Activated CD4-positive, alpha-beta T cell treated with anti-CD3 and anti-CD28 coated beads, Interleukin-2, amount 50 U/mL, for 4 hours (primary cell): Measurements from ENCODE around the gene KIZ.

ENCODE experiments used
- DNase-seq, 2 experiments: peaks; one replicate each; pipeline ENCODE4 v3.0.0-alpha.2; 2020

Gene KIZ

DNA sequence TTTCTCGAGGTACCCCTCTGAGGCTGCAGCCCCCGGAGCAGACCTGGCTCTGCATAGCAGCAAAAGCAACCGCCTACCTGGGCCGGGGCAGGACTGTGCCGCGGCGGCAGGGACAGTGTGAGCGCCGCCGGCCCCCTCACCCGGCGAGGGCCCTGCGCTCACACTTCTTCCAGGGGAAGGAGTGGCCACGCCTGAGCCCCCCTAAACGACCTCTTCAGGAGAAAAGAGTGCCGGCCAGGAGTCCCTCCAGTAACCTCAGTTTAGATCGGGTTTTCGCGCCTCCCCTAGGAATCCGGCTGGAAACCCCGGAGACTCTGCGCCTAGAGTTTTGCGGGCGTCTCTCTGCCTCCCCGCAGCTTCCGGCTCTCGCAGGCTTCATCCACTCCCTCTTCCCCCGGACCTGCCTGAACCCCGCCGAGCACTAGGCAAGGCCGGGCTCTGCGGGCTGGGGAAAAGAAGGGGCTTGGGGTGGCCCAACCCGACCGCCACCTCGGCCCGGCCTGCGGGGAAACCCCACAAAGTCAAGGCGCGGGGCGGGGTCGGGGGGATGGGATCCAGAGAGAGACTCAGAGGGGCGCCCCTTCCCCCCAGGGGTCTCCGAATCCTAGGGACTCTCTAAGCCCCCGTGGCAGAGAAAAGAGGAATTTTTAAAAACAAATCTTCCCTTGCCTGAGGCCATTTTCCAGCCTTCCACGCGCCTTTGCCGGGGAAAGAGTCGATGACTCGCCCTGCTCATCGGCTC, 20.3 kb upstream of the KIZ start:
- DNase-seq = no peak

DNA sequence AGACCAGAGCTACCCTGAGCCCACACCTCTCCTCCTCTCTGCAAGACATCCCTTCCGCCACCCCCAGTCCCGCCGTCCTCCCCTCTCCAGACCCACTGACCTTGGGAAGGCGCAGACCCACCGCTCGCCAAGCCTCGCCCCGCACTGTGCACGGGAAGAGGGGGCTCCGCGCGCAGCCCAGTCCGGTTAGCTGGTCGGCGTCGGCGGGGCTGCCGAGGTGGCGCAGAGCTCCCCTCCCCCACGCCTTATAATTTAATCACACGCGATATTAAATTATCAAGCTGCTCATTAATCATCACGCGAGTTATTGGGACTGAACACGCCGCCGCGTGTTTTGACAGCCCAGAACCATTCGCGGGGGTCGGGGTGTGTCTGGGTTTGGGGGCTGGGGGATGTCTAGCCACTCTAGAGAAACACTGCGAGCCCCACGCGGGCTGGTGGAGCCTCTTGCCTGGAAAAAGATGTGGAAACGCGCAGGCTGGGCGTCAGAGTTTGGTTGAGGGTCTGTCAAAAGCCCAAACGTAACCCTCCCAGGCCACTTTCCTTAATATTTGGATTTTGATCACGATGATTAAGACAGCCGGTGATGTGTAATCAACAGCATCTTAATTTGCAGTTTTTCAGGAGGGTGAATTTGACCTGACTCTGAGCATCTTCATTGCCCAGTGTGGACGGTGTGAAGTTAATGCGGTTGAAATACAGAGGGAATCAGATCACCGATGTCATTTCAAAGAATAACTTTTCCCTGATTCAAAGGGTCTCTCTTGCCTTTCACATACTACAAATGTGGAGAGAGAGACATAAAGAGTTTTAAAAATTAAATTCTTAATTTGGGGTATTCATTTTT, 19.5 kb upstream of the KIZ start, which contains the start of gene LINC00237:
Gene LINC00237, minus strand, starts transcription at position 188 of the 847 bp plus-strand sequence.
- no peak for DNase-seq

DNA sequence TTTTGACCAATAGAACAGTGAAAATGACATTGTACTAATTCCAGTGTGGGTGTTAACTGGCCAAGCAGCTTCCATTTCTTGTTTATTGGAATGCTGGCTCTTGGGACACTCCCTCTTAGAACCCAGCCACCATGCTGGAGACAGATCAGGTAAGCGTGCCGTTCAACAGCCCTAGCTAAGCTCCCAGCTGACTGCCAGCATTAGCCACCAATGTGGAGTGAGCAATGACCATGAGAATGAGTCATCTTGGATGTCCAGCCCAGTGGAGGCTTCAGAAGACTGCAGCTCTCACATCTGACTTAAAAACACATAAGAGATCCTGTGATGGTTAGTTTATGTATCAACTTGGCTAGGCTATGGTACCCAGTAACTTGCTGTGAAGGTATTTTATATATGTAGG, 16.7 kb upstream of the KIZ start:
- DNase-seq = no peak

DNA sequence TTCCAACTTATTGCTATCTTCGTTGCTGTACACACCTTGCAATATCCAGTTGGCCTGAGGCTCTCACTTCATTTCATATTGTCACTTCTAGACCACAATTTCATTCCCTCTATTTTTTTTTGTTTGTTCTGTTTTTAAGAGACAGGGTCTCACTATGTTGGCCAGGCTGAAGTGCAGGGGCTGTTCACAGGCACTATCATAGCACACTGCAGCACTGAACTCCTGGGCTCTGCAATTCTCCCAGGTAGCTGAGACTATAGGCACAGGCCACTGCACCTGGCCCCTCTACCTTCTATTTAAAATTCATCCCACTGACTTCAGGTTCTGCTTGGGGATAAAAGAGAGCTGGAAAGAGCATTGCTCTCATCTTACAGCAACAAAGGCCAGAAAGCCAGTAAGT, 15.1 kb upstream of the KIZ start:
- no peak for DNase-seq

DNA sequence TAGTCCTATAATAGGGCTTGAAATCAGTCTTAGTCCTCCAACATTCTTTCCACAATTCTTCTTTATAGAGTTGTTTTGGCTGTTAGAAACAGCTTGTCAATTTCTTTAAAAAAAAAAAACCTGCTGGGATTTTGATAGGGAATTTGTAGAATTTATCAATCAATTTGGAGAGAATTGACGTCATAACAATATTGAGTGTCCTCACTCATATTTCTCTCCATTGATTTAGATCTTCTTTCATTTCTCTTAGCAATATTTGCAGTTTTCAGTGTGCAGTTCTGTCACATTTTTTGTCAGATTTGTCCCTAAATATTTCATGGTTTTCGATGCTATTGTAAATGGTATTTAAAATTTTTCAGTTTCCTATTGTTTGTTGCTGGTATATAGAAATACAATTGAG, 14.5 kb upstream of the KIZ start:
- DNase-seq = no peak

DNA sequence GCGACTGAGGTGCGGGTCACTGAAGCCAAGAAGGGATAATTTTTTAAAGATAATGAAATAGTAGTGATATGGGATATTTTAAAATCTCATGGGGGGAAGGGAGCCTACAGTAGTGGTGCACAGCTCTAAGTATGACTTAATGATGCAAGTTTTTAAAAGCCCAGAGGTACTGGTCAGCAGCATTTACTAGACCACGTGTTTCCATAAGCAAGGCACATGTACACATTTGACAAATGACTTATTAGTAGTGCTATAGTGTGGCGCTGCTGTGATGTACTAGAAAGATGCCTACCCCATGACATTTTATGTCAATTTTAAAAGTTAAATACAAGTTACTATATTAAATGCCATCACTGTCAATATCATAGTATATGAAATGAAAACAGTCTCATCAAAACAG, 12.2 kb upstream of the KIZ start:
- DNase-seq = no peak

DNA sequence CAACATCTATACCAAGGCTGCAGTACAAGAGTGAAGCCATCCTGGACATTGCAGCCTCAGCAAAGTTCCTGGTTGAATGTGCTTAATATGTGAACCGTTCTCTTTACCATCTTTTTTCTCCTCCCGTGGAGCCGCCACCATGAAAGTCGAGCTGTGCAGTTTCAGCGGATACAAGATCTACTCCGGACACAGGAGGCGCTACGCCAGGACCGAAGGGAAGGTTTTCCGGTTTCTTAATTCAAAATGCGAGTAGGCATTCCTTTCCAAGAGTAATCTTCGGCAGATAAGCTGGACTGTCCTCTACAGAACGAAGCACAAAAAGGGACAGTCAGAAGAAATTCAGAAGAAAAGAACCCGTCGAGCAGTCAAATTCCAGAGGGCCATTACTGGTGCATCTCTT, 11.3 kb upstream of the KIZ start:
- DNase-seq = no peak

DNA sequence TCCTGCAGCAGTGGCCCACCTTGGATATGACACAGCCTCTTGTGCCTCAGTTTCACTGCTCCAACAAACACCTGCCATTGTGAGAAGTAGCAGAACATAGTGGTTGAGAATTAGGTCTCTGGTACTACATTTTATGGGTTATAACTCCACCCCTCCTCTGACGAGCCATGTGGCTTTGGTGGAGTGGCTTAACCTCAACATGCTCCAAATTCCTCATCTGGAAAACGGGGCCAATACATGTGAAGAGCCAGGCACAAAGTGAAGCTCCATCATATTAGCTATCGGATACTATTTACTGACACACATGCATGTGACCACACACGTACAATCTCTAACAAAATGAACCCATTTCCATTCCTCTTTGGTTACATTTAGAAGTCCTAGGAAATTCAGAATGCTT, 8.4 kb upstream of the KIZ start:
- DNase-seq = no peak

DNA sequence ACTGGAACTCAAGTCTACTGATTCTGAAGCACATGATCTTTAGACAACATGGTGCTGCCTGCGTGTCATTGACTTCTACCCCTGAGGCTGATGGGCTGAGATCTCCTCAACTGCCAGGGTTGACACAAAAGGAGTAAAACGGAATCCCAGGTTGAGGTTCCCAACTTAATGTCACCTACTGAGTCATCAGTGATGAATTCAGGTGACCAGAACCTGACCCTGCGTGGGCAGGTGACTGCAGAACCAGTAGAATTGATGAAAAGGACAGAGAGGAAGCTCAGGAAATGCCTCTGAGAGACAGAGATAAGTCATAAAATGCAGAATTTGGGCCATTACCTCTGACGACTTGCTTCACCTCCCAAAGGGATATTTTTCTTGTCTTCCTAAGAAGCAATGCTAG, 7.7 kb upstream of the KIZ start:
- no peak for DNase-seq

DNA sequence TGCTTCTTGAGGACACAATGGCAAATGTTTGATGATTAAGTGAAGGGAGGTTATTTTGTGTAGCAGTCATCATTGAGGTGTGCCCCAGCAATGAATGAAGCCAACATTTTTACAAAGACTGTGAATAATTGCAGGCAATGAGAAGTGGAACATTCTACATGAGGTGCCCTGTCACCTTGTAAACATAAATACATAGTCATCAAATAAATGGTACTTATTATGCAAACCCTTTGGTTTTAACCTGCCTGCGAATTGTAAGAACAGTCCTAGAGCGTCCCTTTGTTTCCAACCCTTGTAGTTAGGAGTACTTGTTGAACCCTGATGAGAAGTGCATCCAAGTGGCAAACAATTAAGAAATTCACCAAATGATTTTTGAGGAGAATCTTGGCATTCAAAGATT, 7.1 kb upstream of the KIZ start:
- DNase-seq = no peak

DNA sequence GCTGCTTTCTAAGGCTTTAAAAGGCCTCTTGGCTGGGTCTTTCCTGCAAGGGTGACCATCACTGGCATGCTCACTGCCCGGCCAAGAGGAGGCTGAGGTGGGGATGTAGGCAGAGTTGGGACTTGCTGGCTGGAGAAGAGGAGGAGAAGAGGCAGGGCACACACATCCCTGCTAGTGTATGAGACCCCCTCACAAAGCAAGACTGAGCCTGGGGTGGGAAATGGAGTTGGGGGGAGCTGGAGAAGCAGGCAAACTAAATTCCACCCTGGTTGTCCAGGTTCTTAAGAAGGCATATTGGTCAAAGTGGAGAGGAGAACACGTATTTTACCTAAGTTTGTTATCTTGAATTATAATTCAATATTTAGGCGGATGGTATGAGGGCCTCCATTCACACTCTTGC, 1.7 kb upstream of the KIZ start:
- DNase-seq = no peak

DNA sequence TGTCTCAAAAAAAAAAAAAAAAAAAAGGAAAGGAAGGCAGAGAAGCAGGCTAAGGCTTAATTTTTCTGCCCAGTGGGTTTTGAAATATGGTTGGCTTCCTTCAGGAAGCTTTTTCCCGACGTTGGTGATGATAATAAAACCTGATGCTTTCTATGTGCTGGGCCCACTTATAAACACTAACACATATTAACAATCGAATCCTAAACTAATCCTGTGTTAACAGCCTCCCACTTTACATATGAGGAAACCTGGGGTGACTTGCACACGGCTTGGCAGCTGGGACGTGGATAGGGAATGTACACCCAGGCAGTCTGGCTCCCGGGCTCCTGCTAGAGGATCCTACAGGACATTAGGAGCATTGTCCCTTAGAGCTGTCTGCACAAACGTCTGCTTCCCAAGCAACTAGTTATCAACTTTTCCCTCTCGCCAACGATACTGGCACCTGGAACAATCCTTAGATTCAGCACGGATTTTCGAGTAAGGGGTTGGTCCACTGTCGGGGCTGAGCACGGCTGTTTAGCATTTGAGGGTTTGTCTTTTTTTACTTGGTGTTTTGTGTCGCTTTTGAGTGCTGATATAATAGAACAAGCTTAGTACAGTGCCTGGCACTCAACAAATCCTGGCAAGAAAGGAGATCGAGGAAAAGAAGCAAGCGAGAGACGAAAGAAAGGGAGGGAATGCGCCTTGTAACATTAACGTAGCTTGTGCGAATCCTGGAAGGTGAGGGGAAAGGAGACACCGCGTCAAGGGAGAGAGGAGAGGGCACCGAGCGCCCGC, 622 bp upstream of the KIZ start:
- no peak for DNase-seq

DNA sequence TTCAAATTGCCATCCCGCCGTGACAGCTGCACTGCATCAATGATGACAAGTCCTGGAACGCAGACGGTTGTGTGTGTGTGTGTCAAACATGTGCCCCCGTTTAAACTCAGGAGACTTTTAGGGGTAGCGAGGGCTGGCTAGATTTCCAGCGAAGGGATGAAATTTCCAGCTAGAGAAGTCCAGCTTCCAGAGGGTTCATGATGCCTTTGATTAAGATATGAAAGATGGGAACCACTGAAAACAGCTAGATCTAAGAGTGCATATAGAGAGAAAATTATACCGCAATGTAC, 644 bp downstream of the KIZ start:
- no peak for DNase-seq

DNA sequence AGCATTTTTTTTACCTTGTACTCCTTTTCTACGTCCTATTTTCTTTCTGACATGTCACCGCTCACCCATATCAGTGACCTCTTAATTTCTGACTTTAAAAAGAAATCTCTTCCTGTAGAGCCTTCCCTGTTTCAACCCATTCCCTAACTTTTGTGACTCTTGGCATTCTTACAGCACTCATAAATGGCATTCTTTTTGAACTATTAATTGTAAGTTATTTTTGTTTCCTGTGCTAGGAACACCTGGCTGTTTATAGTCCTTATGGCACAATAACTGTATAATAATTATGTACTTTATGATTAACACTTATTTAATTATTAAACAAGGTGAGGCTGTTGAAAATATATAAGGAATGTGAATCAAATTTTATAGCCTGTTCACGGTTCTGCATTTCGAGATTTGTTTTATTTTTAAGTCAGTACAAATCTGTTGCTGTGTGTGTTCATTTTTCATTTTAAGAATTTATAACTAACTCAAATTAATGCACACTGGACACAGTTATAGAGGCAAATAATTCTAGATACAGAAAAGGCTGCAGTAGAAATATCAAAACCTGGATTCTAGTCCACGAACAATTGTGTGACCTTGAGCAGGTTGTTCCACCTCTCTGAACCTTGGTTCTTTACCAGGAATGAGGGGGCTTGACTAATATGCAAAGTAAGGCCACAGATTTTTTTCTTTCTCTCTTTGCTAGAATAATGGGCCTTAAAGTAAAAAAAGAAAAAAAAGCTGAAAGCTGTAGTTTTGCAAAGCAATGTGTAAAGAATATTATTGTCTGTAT, 1.5 kb downstream of the KIZ start:
- DNase-seq = no peak

DNA sequence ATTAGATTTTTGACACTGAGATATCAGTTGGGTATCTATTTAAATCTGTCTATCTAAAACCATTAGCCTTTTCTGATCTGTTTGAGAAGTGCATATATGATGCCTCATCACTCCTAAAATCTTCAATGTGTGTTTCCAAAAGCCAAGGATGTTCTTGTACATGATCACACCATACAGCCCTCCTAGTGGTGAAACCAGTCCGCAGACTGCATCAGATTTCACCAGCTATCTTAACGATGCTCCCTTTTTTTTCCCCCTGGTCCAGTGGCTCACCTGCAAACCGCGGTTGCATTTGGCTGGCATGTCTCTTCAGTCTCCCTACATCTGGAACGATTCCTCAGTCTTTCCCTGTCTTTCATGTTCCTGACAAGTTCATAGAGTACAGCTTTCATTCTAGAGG, 4.0 kb downstream of the KIZ start:
- DNase-seq = no peak

DNA sequence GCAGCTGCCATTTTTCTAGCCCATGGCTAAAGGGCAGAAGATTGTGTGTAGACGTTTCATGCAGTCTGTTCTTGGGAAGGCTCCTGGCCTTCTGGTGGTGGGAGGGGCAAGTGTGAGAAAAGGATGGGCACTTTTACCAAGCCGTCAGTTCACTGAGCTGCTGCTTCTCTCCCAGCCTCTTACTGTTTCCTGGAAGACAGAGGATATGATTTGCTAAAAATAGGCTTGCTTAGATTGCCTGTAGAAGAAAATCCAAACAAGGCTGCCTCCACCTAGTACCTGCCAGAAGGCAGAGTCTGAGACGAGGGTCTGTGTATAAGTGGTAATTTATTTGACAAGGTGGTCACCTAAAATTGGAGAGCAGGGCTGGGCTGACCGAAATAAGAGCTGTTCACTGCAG, 7.5 kb downstream of the KIZ start:
- no peak for DNase-seq

DNA sequence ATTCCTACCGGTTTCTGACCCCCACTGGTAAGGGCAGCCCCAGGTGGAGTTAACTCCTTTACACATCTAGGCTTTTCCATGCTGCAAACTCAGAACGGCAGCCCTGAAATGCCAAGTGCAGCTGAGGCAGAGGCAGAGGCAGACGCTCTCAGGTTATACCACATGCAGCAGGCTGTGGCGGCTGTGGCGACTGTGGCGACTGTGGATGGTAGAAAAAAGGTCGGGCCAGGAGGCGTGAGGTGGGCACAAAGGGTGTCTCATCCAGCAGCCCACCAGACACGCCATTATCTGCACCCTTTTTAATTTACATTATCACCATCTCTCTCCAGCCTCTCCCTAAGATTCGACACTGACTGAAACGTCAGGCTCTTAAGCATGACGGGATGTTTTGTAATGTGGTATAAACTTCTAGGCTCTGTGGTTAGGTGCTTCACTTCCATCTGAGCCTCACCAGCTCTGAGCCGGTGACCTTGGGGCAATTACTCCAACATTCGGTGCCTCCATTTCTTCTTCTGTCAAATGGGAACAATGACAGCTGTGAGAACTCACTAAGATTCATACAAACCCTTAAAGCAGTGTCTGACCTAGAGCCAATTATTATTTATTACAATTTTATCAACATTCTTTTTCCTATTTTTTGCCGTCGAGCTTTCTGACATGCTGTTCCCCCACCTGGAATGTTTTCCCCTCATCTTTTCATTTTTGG, 8.2 kb downstream of the KIZ start:
- DNase-seq = no peak

DNA sequence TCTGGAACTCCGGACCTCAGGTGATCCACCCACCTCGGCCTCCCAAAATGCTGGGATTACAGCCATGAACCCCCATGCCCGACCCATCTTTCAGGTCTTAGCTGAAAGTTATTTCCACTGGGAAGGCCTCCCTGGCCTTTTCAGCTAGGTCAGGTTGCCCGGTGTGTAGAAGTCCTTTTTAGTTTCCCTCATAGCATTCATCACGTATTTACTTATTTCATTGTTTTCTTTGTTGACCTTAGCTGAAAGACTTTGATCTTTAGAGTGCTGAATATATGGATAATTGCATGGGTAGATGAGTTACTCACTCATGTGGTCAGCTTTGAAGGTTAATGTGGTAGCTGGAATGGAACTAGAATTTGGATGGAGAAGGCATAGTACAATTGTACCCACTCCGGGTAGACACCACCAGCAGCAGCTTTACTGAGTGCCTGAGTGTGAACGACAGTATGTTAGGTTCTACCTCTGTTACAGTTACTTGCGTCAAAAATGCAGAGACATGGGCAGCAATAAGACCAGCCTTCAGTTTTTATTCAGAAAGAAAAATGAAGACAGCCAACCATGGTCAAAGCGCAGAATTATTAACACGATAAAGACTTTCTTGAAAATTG, 9.1 kb downstream of the KIZ start:
- DNase-seq = no peak

DNA sequence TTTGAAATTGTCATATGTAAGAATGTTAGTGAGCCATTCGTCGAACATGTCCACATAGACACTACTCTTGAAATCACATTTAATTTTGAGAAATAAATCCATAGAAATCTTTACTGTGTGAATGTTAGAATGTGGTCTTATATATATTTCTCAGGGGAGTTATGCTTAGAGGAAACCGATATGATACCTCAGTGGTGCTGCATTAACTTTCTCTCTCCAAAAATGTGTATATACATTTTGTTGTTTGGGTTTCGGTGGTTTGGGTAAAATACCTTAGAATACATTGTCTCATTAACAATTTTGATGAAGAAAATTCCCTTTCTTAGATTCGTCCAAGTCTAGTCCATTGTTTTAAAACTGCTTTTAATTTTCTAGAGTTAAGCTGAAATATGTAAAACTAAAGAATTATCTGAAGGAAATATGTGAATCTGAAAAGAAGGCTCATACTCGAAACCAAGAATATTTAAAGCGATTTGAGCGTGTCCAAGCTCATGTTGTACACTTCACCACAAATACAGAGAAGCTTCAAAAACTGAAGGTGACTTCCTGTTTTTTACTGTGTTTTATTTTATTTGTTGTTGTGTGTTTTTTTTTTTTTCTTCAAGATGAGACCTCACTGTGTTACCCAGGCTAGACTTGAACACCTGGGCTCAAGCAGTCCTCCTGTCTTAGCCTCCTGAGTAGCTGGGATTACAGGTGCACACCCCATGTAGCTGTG, 10.3 kb downstream of the KIZ start:
- DNase-seq = no peak

DNA sequence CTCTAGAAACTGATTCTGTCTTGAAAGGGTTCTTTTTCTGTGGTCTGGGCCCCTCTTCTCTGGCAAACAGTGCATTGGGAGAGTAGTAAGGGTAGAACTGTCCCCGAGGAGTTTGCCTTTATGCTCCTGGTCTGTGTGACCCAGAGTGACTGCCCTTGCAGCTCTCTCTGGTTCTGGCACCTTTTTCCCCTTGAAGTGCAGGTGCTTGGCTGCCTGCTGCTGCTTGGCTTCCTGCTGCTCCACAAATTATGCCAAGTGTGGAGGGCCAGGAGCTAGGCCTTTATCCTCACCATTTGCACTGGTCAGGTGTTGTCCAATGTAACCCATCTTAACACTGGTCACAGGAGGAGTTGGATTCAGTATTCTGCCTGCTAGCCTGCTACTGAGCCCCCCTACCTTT, 11.2 kb downstream of the KIZ start:
- no peak for DNase-seq

DNA sequence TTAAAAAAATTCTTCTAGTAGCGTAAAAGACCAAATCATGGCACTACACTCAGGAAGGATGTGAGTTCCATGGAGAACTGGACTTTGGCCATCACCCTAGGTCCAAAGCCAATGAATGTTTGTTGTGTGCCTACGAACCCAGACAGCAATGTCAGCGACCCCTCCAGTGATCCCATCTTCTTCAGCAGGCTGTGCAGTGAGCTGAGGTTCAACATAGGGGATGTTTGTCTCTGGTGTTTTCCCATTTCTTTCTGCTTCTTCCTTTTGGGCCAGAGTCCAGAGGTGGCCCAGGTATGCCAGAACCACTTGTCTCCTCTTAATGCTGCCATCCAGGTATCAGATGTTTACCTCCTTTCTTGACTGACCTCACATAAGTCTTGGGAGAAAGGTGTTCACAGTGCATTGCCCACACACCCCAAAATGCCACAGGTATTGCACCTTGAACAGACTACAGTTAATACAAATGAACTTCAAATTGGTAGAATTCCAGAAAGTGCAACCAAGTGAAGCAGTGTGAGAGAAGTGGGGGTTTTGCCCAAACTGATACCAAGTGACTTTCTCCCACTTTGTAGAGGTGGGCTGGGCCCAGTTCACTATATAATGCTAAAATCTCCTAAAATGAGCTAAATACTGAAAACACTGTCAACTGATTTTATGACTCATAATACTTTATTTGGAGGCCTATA, 14.1 kb downstream of the KIZ start:
- DNase-seq = no peak
